DND-41 (cell line): ENCODE results near the gene PPP1CC.

ENCODE experiments used
- EZH2 ChIP-seq: IDR thresholded peaks from 3 replicates; pipeline ENCODE4 v1.6.1; 2012; ENCODE audit warnings: borderline replicate concordance, low read depth, mild to moderate bottlenecking, moderate library complexity, low read length, inconsistent platforms; ENCODE audit not compliant: severe bottlenecking
- TF ChIP-seq, protein P1 (sequence below): IDR thresholded peaks from 2 replicates; pipeline ENCODE4 v1.5.1; 2012; ENCODE audit warnings: borderline replicate concordance, low read length, moderate library complexity, mild to moderate bottlenecking; ENCODE audit not compliant: poor library complexity, severe bottlenecking; ENCODE audit errors: extremely low read depth

GRCh38 chr12:110728628-110729027, 14.1 kb downstream of the PPP1CC start:
- TF ChIP-seq, protein P1, sequence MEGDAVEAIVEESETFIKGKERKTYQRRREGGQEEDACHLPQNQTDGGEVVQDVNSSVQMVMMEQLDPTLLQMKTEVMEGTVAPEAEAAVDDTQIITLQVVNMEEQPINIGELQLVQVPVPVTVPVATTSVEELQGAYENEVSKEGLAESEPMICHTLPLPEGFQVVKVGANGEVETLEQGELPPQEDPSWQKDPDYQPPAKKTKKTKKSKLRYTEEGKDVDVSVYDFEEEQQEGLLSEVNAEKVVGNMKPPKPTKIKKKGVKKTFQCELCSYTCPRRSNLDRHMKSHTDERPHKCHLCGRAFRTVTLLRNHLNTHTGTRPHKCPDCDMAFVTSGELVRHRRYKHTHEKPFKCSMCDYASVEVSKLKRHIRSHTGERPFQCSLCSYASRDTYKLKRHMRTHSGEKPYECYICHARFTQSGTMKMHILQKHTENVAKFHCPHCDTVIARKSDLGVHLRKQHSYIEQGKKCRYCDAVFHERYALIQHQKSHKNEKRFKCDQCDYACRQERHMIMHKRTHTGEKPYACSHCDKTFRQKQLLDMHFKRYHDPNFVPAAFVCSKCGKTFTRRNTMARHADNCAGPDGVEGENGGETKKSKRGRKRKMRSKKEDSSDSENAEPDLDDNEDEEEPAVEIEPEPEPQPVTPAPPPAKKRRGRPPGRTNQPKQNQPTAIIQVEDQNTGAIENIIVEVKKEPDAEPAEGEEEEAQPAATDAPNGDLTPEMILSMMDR, result no peak
- TF ChIP-seq EZH2, result no peak
